H9 (cell line): Measurements from ENCODE around the gene DHH. TPM values are rescaled to one million over a fixed set of nuclear protein-coding genes. Genes with fewer than 3 reads are reported as not detected.

Experiments used
- DNase-seq: peaks from one replicate; pipeline ENCODE4 v3.0.0-alpha.2; 2017
- H2AFZ ChIP-seq: one replicate; pipeline ENCODE4 v1.6.1; 2013; ENCODE audit warnings: mild to moderate bottlenecking, low read length, control low read depth, moderate library complexity
- H2AK5ac ChIP-seq: 2 replicates; pipeline ENCODE4 v1.6.1; 2013; ENCODE audit warnings: low read length, control low read depth, mixed read lengths; ENCODE audit not compliant: insufficient read length
- H2BK120ac ChIP-seq: one replicate; pipeline ENCODE4 v1.6.1; 2013; ENCODE audit warnings: low read depth, mild to moderate bottlenecking, low read length, control low read depth, inconsistent platforms; ENCODE audit not compliant: poor library complexity, severe bottlenecking
- H2BK12ac ChIP-seq: 2 replicates; pipeline ENCODE4 v1.6.1; 2013; ENCODE audit warnings: low read length, control low read depth, mixed read lengths, low read depth; ENCODE audit not compliant: insufficient read length
- H2BK15ac ChIP-seq: 2 replicates; pipeline ENCODE4 v1.6.1; 2013; ENCODE audit warnings: low read depth, low read length, control low read depth
- H2BK20ac ChIP-seq: one replicate; pipeline ENCODE4 v1.6.1; 2013; ENCODE audit warnings: low read depth, mild to moderate bottlenecking, low read length, control low read depth, inconsistent platforms; ENCODE audit not compliant: poor library complexity, severe bottlenecking
- H2BK5ac ChIP-seq: 2 replicates; pipeline ENCODE4 v1.6.1; 2013; ENCODE audit warnings: low read length, control low read depth, mixed read lengths; ENCODE audit not compliant: insufficient read length
- H3K14ac ChIP-seq: 2 replicates; pipeline ENCODE4 v1.6.1; 2013; ENCODE audit warnings: low read length, control low read depth; ENCODE audit not compliant: insufficient read depth
- H3K18ac ChIP-seq: 2 replicates; pipeline ENCODE4 v1.6.1; 2013; ENCODE audit warnings: low read depth, mild to moderate bottlenecking, mixed read lengths, low read length, control low read depth; ENCODE audit not compliant: insufficient read length
- H3K23ac ChIP-seq: 2 replicates; pipeline ENCODE4 v1.6.1; 2013; ENCODE audit warnings: low read length, control low read depth, mixed read lengths, low read depth; ENCODE audit not compliant: insufficient read length
- H3K23me2 ChIP-seq: 2 replicates; pipeline ENCODE4 v1.6.1; 2013; ENCODE audit warnings: low read depth, mild to moderate bottlenecking, mixed read lengths, low read length, control low read depth; ENCODE audit not compliant: insufficient read length, poor library complexity, severe bottlenecking
- H3K27ac ChIP-seq: 2 replicates; pipeline ENCODE4 v1.5.1; 2013; ENCODE audit warnings: low read length, control low read depth, mixed read lengths, low read depth; ENCODE audit not compliant: insufficient read length
- H3K27me3 ChIP-seq: 2 replicates; pipeline ENCODE4 v1.6.1; 2013; ENCODE audit warnings: low read length, control low read depth, inconsistent platforms; ENCODE audit not compliant: insufficient read depth
- H3K4ac ChIP-seq: 2 replicates; pipeline ENCODE4 v1.6.1; 2013; ENCODE audit warnings: low read depth, mild to moderate bottlenecking, control low read depth, inconsistent platforms, low read length, moderate library complexity
- H3K4me1 ChIP-seq: 2 replicates; pipeline ENCODE4 v1.6.1; 2013; ENCODE audit warnings: low read length, control low read depth, inconsistent platforms; ENCODE audit not compliant: insufficient read depth
- H3K4me2 ChIP-seq: 2 replicates; pipeline ENCODE4 v1.6.1; 2013; ENCODE audit warnings: low read length, control low read depth, mixed read lengths; ENCODE audit not compliant: insufficient read length, insufficient read depth
- H3K56ac ChIP-seq: 2 replicates; pipeline ENCODE4 v1.6.1; 2013; ENCODE audit warnings: low read depth, mild to moderate bottlenecking, mixed read lengths, low read length, control low read depth; ENCODE audit not compliant: insufficient read length
- H3K79me1 ChIP-seq: 2 replicates; pipeline ENCODE4 v1.6.1; 2013; ENCODE audit warnings: low read depth, mild to moderate bottlenecking, moderate library complexity, low read length, control low read depth, inconsistent platforms; ENCODE audit not compliant: insufficient read depth, poor library complexity, severe bottlenecking
- H3K79me2 ChIP-seq: 2 replicates; pipeline ENCODE4 v1.6.1; 2013; ENCODE audit warnings: low read length, control low read depth, inconsistent platforms; ENCODE audit not compliant: insufficient read depth
- H3K9ac ChIP-seq: 2 replicates; pipeline ENCODE4 v1.6.1; 2013; ENCODE audit warnings: low read length, control low read depth, mixed read lengths; ENCODE audit not compliant: insufficient read length; ENCODE audit errors: extremely low read depth
- H3K9me3 ChIP-seq: one replicate; pipeline ENCODE4 v1.6.1; 2013; ENCODE audit warnings: low read depth, low read length, inconsistent platforms; ENCODE audit not compliant: control insufficient read depth
- H3T11ph ChIP-seq: one replicate; pipeline ENCODE4 v1.6.1; 2013; ENCODE audit warnings: mild to moderate bottlenecking, low read length, control low read depth, inconsistent platforms
- H4K20me1 ChIP-seq: one replicate; pipeline ENCODE4 v1.6.1; 2013; ENCODE audit not compliant: control insufficient read depth, insufficient read length, insufficient read depth
- H4K5ac ChIP-seq: 2 replicates; pipeline ENCODE4 v1.6.1; 2013; ENCODE audit warnings: low read depth, mild to moderate bottlenecking, mixed read lengths, low read length, control low read depth; ENCODE audit not compliant: insufficient read length
- H4K8ac ChIP-seq: replicated peaks from 2 replicates; pipeline ENCODE4 v1.6.1; 2013; ENCODE audit warnings: low read length, control low read depth, mixed read lengths, low read depth; ENCODE audit not compliant: insufficient read length
- H4K91ac ChIP-seq: 2 replicates; pipeline ENCODE4 v1.6.1; 2013; ENCODE audit warnings: low read depth, mild to moderate bottlenecking, moderate library complexity, mixed read lengths, low read length, control low read depth; ENCODE audit not compliant: insufficient read length
- H3K27ac Mint-ChIP-seq, 3 experiments: 2 replicates in 2 of 3; 3 replicates in 1 of 3; pipeline ENCODE4 v1.8.0; 2020 to 2021; ENCODE audit warnings: mixed read lengths in 3 of 3, mild to moderate bottlenecking in 1 of 3, moderate library complexity in 1 of 3
- H3K27me3 Mint-ChIP-seq: 2 replicates; pipeline ENCODE4 v1.8.0; 2021; ENCODE audit warnings: low read depth, mild to moderate bottlenecking, moderate library complexity, mixed read lengths
- H3K36me3 Mint-ChIP-seq, 3 experiments: 2 replicates in 2 of 3; 3 replicates in 1 of 3; pipeline ENCODE4 v1.8.0; 2020 to 2021; ENCODE audit warnings: low read depth in 3 of 3, mixed read lengths in 3 of 3; ENCODE audit not compliant: insufficient read depth in 1 of 3
- H3K4me1 Mint-ChIP-seq, 2 experiments: 2 replicates each; pipeline ENCODE4 v1.8.0; 2020; ENCODE audit warnings: mixed read lengths in 2 of 2
- H3K4me3 Mint-ChIP-seq, 2 experiments: 2 replicates in 1 of 2; 3 replicates in 1 of 2; pipeline ENCODE4 v1.8.0; 2020 to 2021; ENCODE audit warnings: mild to moderate bottlenecking in 2 of 2, mixed read lengths in 2 of 2, moderate library complexity in 1 of 2
- H3K9me3 Mint-ChIP-seq, 2 experiments: 2 replicates in 1 of 2; 3 replicates in 1 of 2; pipeline ENCODE4 v1.8.0; 2020; ENCODE audit warnings: mild to moderate bottlenecking in 2 of 2, mixed read lengths in 2 of 2, moderate library complexity in 1 of 2
- CTCF ChIP-seq: fragments of 200-600 bp; sonication (generic); conservative IDR thresholded peaks from 3 replicates; pipeline ENCODE4 v1.8.0; 2021; ENCODE audit warnings: antibody characterized with exemption, mild to moderate bottlenecking
- WGBS: extraction: QIAGEN DNeasy Blood & Tissue Kit; methylation state at CpG from one replicate; pipeline ENCODE4 v1.1.7; 2013; ENCODE audit warnings: missing lambda C conversion rate, low lambda C conversion rate, mixed read lengths; ENCODE audit not compliant: insufficient read length; ENCODE audit errors: extremely low coverage; 5-methylcytosine and 5-hydroxymethylcytosine counted together
- total RNA-seq: library from RNA; stranded (reverse); gene quantifications from 2 replicates; pipeline ENCODE4 v1.2.1, GENCODE V29; 2021

DHH gene
- total RNA-seq, 1 experiment from 2014 or later: 0.20 TPM

GRCh38 chr12:49092816-49093406 lies 1.7 kb downstream of the DHH start:
- Histone ChIP-seq H3K23ac (no peak overlapping the region), H3K23me2 (peaks cover 18% of the 10 kb centered on the region), H3K4ac (no peak overlapping the region), H3K4me1 (no peaks in the 10 kb centered on the region), H2BK5ac (no peak overlapping the region), H2BK120ac (no peak overlapping the region), H3K27me3 (peaks cover 64% of the 10 kb centered on the region), H4K8ac (no peak overlapping the region), H4K5ac (no peak overlapping the region), H4K20me1 (peaks cover 8% of the 10 kb centered on the region), H3K4me2 (no peak overlapping the region), H2AFZ (no peak overlapping the region), H3T11ph (no peak overlapping the region), H4K91ac (no peak overlapping the region), H2BK20ac (no peak overlapping the region), H3K9ac (no peak overlapping the region), H3K27ac (no peak overlapping the region), H2AK5ac (no peak overlapping the region), H3K79me1 (no peaks in the 10 kb centered on the region), H3K18ac (no peak overlapping the region), H3K9me3 (no peaks in the 10 kb centered on the region), H2BK12ac (no peak overlapping the region), H3K56ac (no peak overlapping the region), H3K79me2 (no peaks in the 10 kb centered on the region), H2BK15ac (no peak overlapping the region), H3K14ac (no peak overlapping the region)
- no CpG with 5 or more reads among the region's 4 CpGs for WGBS
- Mint-ChIP-seq H3K27ac (peak overlapping the region in 1 of 3 experiments; percentile 31; a peak in 1 of 7 replicates), H3K4me1 (peaks cover 37 to 64% of the 10 kb centered on the region in 2 experiments), H3K27me3 (peaks cover 81% of the 10 kb centered on the region), H3K36me3 (peaks cover 2 to 13% (median 9%) of the 10 kb centered on the region in 3 experiments; a peak in 5 of 7 replicates), H3K4me3 (peak overlapping the region in 1 of 2 experiments; percentile 77; a peak in 2 of 5 replicates), H3K9me3 (no peaks in the 10 kb centered on the region; a peak in 1 of 5 replicates)
- TF ChIP-seq CTCF: no peak
- no peak for DNase-seq
